H1 (cell line): ENCODE measurements around the gene CDH12. TPM values are rescaled to one million over a fixed set of nuclear protein-coding genes. Genes with fewer than 3 reads are reported as not detected.

Experiments used
- CREB1 ChIP-seq: IDR thresholded peaks from 2 replicates; pipeline ENCODE4 v1.6.1; 2012; ENCODE audit warnings: inconsistent platforms
- CTBP2 ChIP-seq: IDR thresholded peaks from 2 replicates; pipeline ENCODE4 v1.7.0; 2011; ENCODE audit warnings: borderline replicate concordance, mild to moderate bottlenecking, moderate library complexity, mixed read lengths, low read length; ENCODE audit not compliant: insufficient read depth, insufficient read length
- E2F6 ChIP-seq: IDR thresholded peaks from 2 replicates; pipeline ENCODE4 v1.6.1; 2012; ENCODE audit warnings: inconsistent platforms
- USF2 ChIP-seq: IDR thresholded peaks from 2 replicates; pipeline ENCODE4 v1.6.1; 2011; ENCODE audit warnings: low read length, improper control_type of control experiment
- polyA plus RNA-seq, 7 experiments: library from polyadenylated mRNA; depleted of rRNA in 3 of 7; stranded (reverse) in 5 of 7; unstranded in 2 of 7; fragments of >200 nt in 5 of 7; fragments of 200-250 nt in 2 of 7; gene quantifications; 1 replicate in 5 of 7; 2 replicates in 1 of 7; 4 replicates in 1 of 7; pipeline versions ENCODE4 v1.2.1 to v1.2.3, GENCODE V29; 2011 to 2013; ENCODE audit warnings: missing spikeins in 2 of 7, mixed read lengths in 2 of 7
- total RNA-seq: library from RNA; stranded (reverse); fragmentation: NEBNext Ultra II Directional; extraction: Animal tissue kit (Norgen Biotek cat#: 25700); gene quantifications from 2 replicates; pipeline ENCODE4 v1.2.1, GENCODE V29; 2021
- TF ChIP-seq, protein P1 (sequence below): fragments of 300-600 bp; sonication (generic); IDR thresholded peaks from 2 replicates; pipeline ENCODE4 v1.7.1; 2012; ENCODE audit warnings: low read length, moderate library complexity, mild to moderate bottlenecking, inconsistent platforms; ENCODE audit not compliant: insufficient replicate concordance

Gene CDH12
- total and polyA plus RNA-seq, 2 of the 8 experiments (the other 6 are each of a cell fraction or from before 2014, with no cell fraction given) = 0.03 TPM; not detected in 1

GRCh38 chr5:22023784-22024183 lies 829.4 kb downstream of the CDH12 start (continued):
- TF ChIP-seq USF2 (no peak), CREB1 (no peak), E2F6 (no peak), CTBP2 (no peak)
- TF ChIP-seq, protein P1, sequence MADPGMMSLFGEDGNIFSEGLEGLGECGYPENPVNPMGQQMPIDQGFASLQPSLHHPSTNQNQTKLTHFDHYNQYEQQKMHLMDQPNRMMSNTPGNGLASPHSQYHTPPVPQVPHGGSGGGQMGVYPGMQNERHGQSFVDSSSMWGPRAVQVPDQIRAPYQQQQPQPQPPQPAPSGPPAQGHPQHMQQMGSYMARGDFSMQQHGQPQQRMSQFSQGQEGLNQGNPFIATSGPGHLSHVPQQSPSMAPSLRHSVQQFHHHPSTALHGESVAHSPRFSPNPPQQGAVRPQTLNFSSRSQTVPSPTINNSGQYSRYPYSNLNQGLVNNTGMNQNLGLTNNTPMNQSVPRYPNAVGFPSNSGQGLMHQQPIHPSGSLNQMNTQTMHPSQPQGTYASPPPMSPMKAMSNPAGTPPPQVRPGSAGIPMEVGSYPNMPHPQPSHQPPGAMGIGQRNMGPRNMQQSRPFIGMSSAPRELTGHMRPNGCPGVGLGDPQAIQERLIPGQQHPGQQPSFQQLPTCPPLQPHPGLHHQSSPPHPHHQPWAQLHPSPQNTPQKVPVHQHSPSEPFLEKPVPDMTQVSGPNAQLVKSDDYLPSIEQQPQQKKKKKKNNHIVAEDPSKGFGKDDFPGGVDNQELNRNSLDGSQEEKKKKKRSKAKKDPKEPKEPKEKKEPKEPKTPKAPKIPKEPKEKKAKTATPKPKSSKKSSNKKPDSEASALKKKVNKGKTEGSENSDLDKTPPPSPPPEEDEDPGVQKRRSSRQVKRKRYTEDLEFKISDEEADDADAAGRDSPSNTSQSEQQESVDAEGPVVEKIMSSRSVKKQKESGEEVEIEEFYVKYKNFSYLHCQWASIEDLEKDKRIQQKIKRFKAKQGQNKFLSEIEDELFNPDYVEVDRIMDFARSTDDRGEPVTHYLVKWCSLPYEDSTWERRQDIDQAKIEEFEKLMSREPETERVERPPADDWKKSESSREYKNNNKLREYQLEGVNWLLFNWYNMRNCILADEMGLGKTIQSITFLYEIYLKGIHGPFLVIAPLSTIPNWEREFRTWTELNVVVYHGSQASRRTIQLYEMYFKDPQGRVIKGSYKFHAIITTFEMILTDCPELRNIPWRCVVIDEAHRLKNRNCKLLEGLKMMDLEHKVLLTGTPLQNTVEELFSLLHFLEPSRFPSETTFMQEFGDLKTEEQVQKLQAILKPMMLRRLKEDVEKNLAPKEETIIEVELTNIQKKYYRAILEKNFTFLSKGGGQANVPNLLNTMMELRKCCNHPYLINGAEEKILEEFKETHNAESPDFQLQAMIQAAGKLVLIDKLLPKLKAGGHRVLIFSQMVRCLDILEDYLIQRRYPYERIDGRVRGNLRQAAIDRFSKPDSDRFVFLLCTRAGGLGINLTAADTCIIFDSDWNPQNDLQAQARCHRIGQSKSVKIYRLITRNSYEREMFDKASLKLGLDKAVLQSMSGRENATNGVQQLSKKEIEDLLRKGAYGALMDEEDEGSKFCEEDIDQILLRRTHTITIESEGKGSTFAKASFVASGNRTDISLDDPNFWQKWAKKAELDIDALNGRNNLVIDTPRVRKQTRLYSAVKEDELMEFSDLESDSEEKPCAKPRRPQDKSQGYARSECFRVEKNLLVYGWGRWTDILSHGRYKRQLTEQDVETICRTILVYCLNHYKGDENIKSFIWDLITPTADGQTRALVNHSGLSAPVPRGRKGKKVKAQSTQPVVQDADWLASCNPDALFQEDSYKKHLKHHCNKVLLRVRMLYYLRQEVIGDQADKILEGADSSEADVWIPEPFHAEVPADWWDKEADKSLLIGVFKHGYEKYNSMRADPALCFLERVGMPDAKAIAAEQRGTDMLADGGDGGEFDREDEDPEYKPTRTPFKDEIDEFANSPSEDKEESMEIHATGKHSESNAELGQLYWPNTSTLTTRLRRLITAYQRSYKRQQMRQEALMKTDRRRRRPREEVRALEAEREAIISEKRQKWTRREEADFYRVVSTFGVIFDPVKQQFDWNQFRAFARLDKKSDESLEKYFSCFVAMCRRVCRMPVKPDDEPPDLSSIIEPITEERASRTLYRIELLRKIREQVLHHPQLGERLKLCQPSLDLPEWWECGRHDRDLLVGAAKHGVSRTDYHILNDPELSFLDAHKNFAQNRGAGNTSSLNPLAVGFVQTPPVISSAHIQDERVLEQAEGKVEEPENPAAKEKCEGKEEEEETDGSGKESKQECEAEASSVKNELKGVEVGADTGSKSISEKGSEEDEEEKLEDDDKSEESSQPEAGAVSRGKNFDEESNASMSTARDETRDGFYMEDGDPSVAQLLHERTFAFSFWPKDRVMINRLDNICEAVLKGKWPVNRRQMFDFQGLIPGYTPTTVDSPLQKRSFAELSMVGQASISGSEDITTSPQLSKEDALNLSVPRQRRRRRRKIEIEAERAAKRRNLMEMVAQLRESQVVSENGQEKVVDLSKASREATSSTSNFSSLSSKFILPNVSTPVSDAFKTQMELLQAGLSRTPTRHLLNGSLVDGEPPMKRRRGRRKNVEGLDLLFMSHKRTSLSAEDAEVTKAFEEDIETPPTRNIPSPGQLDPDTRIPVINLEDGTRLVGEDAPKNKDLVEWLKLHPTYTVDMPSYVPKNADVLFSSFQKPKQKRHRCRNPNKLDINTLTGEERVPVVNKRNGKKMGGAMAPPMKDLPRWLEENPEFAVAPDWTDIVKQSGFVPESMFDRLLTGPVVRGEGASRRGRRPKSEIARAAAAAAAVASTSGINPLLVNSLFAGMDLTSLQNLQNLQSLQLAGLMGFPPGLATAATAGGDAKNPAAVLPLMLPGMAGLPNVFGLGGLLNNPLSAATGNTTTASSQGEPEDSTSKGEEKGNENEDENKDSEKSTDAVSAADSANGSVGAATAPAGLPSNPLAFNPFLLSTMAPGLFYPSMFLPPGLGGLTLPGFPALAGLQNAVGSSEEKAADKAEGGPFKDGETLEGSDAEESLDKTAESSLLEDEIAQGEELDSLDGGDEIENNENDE = no peak
